Measurements from ENCODE around the gene METTL3. TPM values are rescaled to one million over a fixed set of nuclear protein-coding genes. Genes with fewer than 3 reads are reported as not detected.

The METTL3 gene
- total and polyA plus RNA-seq, 2 donors from 2014 or later: 31.4 to 44.3 TPM

- H3K36me3 ChIP-seq (ENCODE audit: control insufficient read depth in 2 of 3, insufficient read depth in 3 of 3, low read length in 3 of 3): peaks cover 24 to 56% (median 45%) of the 10 kb centered on the region in 3 donors
- FAIRE-seq (no peak), DNase-seq (no peak)
- no peak overlapping the region for H3K27ac ChIP-seq (ENCODE audit: low read depth in 2 of 2, low read length in 2 of 2)
- no peak for TF ChIP-seq CTCF (IDR thresholded peaks at IDR 0.05; ENCODE audit: borderline replicate concordance, extremely low read depth, insufficient read depth)
- H3K4me1 ChIP-seq (ENCODE audit: control insufficient read depth in 2 of 3, insufficient read depth in 2 of 3, low read depth in 1 of 3, low read length in 3 of 3): no peaks in the 10 kb centered on the region
- no peak overlapping the region for H3K9ac ChIP-seq (ENCODE audit: low read length in 3 of 3)
- H3K9me3 ChIP-seq (ENCODE audit: control insufficient read depth in 2 of 3, insufficient read depth in 1 of 3, low read length in 3 of 3): no peaks in the 10 kb centered on the region
- intact Hi-C loops (cut with DNase I): no loop called here
- H3K4me3 ChIP-seq (ENCODE audit: low read length in 3 of 3): no peak overlapping the region
- no peaks in the 10 kb centered on the region for H3K27me3 ChIP-seq (ENCODE audit: control insufficient read depth, insufficient read depth, low read length)
These were observed 14.7 kb downstream of the METTL3 start for GRCh38 chr14:21496453-21496852.

- no peak for TF ChIP-seq CTCF (IDR thresholded peaks at IDR 0.05; ENCODE audit: borderline replicate concordance, extremely low read depth, insufficient read depth)
- H3K27me3 ChIP-seq (ENCODE audit: control insufficient read depth, insufficient read depth, low read length): no peaks in the 10 kb centered on the region
- FAIRE-seq: no peak
These were observed 16.0 kb downstream of the METTL3 start for GRCh38 chr14:21494902-21495762.

GRCh38 chr14:21486640-21487087, 24.5 kb downstream of the METTL3 start:
- no peak overlapping the region for H3K27ac ChIP-seq (ENCODE audit: low read depth in 2 of 2, low read length in 2 of 2)
- H3K36me3 ChIP-seq (ENCODE audit: control insufficient read depth in 2 of 3, insufficient read depth in 3 of 3, low read length in 3 of 3): peaks cover 3 to 28% (median 12%) of the 10 kb centered on the region in 3 donors
- no peak for FAIRE-seq
- H3K4me1 ChIP-seq (ENCODE audit: control insufficient read depth in 2 of 3, insufficient read depth in 2 of 3, low read depth in 1 of 3, low read length in 3 of 3): no peaks in the 10 kb centered on the region
- H3K27me3 ChIP-seq (ENCODE audit: control insufficient read depth, insufficient read depth, low read length): no peaks in the 10 kb centered on the region
- H3K4me3 ChIP-seq (ENCODE audit: low read length in 3 of 3): no peak overlapping the region
- no peak overlapping the region for H3K9ac ChIP-seq (ENCODE audit: low read length in 3 of 3)
- no peaks in the 10 kb centered on the region for H3K9me3 ChIP-seq (ENCODE audit: control insufficient read depth in 2 of 3, insufficient read depth in 1 of 3, low read length in 3 of 3)
- TF ChIP-seq CTCF (IDR thresholded peaks at IDR 0.05; ENCODE audit: borderline replicate concordance, extremely low read depth, insufficient read depth): no peak
- intact Hi-C loops (cut with DNase I): no loop called here
- DNase-seq: no peak

More at GRCh38 chr14:21494902-21495762, 16.0 kb downstream of the METTL3 start:
- peaks cover 20 to 53% (median 39%) of the 10 kb centered on the region in 3 donors for H3K36me3 ChIP-seq (ENCODE audit: control insufficient read depth in 2 of 3, insufficient read depth in 3 of 3, low read length in 3 of 3)
- no peaks in the 10 kb centered on the region for H3K9me3 ChIP-seq (ENCODE audit: control insufficient read depth in 2 of 3, insufficient read depth in 1 of 3, low read length in 3 of 3)
- no peak overlapping the region for H3K27ac ChIP-seq (ENCODE audit: low read depth in 2 of 2, low read length in 2 of 2)
- no peaks in the 10 kb centered on the region for H3K4me1 ChIP-seq (ENCODE audit: control insufficient read depth in 2 of 3, insufficient read depth in 2 of 3, low read depth in 1 of 3, low read length in 3 of 3)
- H3K4me3 ChIP-seq (ENCODE audit: low read length in 3 of 3): no peak overlapping the region
- no peak for DNase-seq
- H3K9ac ChIP-seq (ENCODE audit: low read length in 3 of 3): no peak overlapping the region
- intact Hi-C loops (cut with DNase I): no loop called here

Measured in kidney (tissue), 14 donors.